ENCODE data around the gene MORF4L1.
"Not testable (repeated sequence)": the region's sequence is repeated elsewhere in the genome, so short reads cannot be mapped to it uniquely, and the experiment has no call there.

MORF4L1 gene

GRCh38 chr15:78866803-78867202, 5.9 kb upstream of the MORF4L1 start:
- H3K4me3 ChIP-seq (ENCODE audit: low read depth, low read length) = no peak overlapping the region
- no peak for TF ChIP-seq CTCF (conservative IDR thresholded peaks at IDR 0.05; ENCODE audit: low read depth, low read length)
- DNase-seq (ENCODE audit: low read depth) = no peak

- no peak overlapping the region for H3K4me3 ChIP-seq (ENCODE audit: low read depth, low read length)
- no peak for TF ChIP-seq CTCF (conservative IDR thresholded peaks at IDR 0.05; ENCODE audit: low read depth, low read length)
- no peak for DNase-seq (ENCODE audit: low read depth)
Observed at GRCh38 chr15:78868366-78868765, 4.3 kb upstream of the MORF4L1 start.

- H3K4me3 ChIP-seq (ENCODE audit: low read depth, low read length) = peak overlapping the region; percentile 66
Observed at GRCh38 chr15:78871483-78872127, 1.1 kb upstream of the MORF4L1 start.

GRCh38 chr15:78872972-78873792, 492 bp downstream of the MORF4L1 start:
- peak; percentile 96 for DNase-seq (ENCODE audit: low read depth)
- TF ChIP-seq CTCF (conservative IDR thresholded peaks at IDR 0.05; ENCODE audit: low read depth, low read length) = peak; percentile 55
- H3K4me3 ChIP-seq (ENCODE audit: low read depth, low read length) = peak overlapping the region; percentile 99

More at GRCh38 chr15:78871483-78872127, 1.1 kb upstream of the MORF4L1 start:
- DNase-seq (ENCODE audit: low read depth) = not testable (repeated sequence)

GRCh38 chr15:78873793-78874765, 1.4 kb downstream of the MORF4L1 start:
- DNase-seq (ENCODE audit: low read depth) = peak; percentile 45
- no peak for TF ChIP-seq CTCF (conservative IDR thresholded peaks at IDR 0.05; ENCODE audit: low read depth, low read length)
- peak overlapping the region; percentile 99 for H3K4me3 ChIP-seq (ENCODE audit: low read depth, low read length)

- TF ChIP-seq CTCF (conservative IDR thresholded peaks at IDR 0.05; ENCODE audit: low read depth, low read length) = no peak
- H3K4me3 ChIP-seq (ENCODE audit: low read depth, low read length) = peak overlapping the region; percentile 99
Observed at GRCh38 chr15:78875107-78875914, 2.6 kb downstream of the MORF4L1 start.

GRCh38 chr15:78876954-78877353, 4.3 kb downstream of the MORF4L1 start:
- not testable (repeated sequence) for H3K4me3 ChIP-seq (ENCODE audit: low read depth, low read length)

More at GRCh38 chr15:78875107-78875914, 2.6 kb downstream of the MORF4L1 start:
- DNase-seq (ENCODE audit: low read depth) = peak; percentile 26

More at GRCh38 chr15:78876954-78877353, 4.3 kb downstream of the MORF4L1 start:
- DNase-seq (ENCODE audit: low read depth) = not testable (repeated sequence)

Data from choroid plexus epithelial cell (primary cell).